ENCODE data around the gene KNDC1. TPM values are rescaled to one million over a fixed set of nuclear protein-coding genes. Genes with fewer than 3 reads are reported as not detected.

KNDC1 gene
- total RNA-seq, 1 donor from 2014 or later = 0.54 TPM

- Mint-ChIP-seq H3K4me3 (no peak overlapping the region), H3K27ac (no peak overlapping the region), H3K9me3 (peaks cover 11% of the 10 kb centered on the region), H3K4me1 (ENCODE audit: low read depth) (no peaks in the 10 kb centered on the region), H3K36me3 (ENCODE audit: low read depth) (no peaks in the 10 kb centered on the region), H3K27me3 (ENCODE audit: insufficient read depth) (no peaks in the 10 kb centered on the region)
- no peak for DNase-seq (ENCODE audit: low spot score)
- intact Hi-C loops (cut with micrococcal nuclease) = no loop called here
These were observed 42.9 kb upstream of the KNDC1 start for GRCh38 chr10:133117036-133117687.

DNA sequence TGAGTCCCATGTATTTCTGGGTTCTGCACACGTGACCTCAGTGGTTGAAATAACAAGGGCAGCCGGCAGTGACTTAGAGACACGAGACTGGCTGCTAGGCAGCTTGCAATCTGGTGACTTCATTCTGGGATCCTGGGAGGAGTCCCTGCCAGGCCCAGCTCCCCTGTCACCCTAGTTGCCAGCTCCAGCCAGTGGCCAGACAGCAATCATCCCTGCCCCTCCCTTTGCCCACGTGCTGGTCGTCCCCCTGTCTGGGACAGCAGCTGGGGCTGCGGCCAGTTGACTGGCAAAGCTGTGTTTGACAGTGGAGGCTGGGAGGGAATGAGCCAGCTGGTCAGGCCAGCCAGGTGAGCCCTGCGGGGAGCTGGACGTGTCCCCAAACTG lies 42.3 kb upstream of the KNDC1 start:
- no peak overlapping the region for H3K27ac Mint-ChIP-seq
- no peaks in the 10 kb centered on the region for H3K36me3 Mint-ChIP-seq (ENCODE audit: low read depth)
- H3K9me3 Mint-ChIP-seq = peaks cover 11% of the 10 kb centered on the region
- H3K4me1 Mint-ChIP-seq (ENCODE audit: low read depth) = no peaks in the 10 kb centered on the region
- DNase-seq (ENCODE audit: low spot score) = no peak
- H3K27me3 Mint-ChIP-seq (ENCODE audit: insufficient read depth) = no peaks in the 10 kb centered on the region
- intact Hi-C loops (cut with micrococcal nuclease) = no loop called here
- H3K4me3 Mint-ChIP-seq = no peak overlapping the region

DNA sequence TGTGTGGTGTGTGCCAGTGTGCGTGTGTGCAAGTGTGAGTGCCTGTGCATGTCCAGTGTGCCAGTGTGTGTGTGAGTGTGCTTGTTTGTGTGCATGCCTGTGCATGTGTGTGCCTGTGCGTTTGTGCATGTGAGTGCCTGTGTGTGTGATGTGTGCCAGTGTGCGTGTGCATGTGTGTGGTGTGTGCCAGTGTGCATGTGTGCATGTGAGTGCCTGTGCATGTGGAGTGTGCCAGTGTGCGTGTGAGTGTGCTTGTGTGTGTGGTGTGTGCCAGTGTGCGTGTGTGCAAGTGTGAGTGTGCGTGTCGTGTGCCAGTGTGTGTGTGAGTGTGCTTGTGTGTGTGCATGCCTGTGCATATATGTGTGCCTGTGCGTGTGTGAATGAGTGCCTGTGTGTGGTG lies 38.5 kb upstream of the KNDC1 start:
- H3K27ac Mint-ChIP-seq = no peak overlapping the region
- H3K4me3 Mint-ChIP-seq = no peak overlapping the region
- intact Hi-C loops (cut with micrococcal nuclease) = loop anchor here (10.0 kb wide), 1 partner anchor 287 kb away; no protein-coding TSS in a partner anchor
- peaks cover 6% of the 10 kb centered on the region for H3K27me3 Mint-ChIP-seq (ENCODE audit: insufficient read depth)
- no peaks in the 10 kb centered on the region for H3K4me1 Mint-ChIP-seq (ENCODE audit: low read depth)
- no peaks in the 10 kb centered on the region for H3K36me3 Mint-ChIP-seq (ENCODE audit: low read depth)
- H3K9me3 Mint-ChIP-seq = peaks cover 11% of the 10 kb centered on the region
- no peak for DNase-seq (ENCODE audit: low spot score)

GRCh38 chr10:133122171-133122935 lies 37.7 kb upstream of the KNDC1 start:
- intact Hi-C loops (cut with micrococcal nuclease) = loop anchor here (10.0 kb wide), 1 partner anchor 288 kb away; no protein-coding TSS in a partner anchor
- no peak overlapping the region for H3K27ac Mint-ChIP-seq
- H3K27me3 Mint-ChIP-seq (ENCODE audit: insufficient read depth) = peaks cover 6% of the 10 kb centered on the region
- no peaks in the 10 kb centered on the region for H3K4me1 Mint-ChIP-seq (ENCODE audit: low read depth)
- H3K9me3 Mint-ChIP-seq = peaks cover 11% of the 10 kb centered on the region
- no peaks in the 10 kb centered on the region for H3K36me3 Mint-ChIP-seq (ENCODE audit: low read depth)
- H3K4me3 Mint-ChIP-seq = no peak overlapping the region
- no peak for DNase-seq (ENCODE audit: low spot score)

- Mint-ChIP-seq H3K4me1 (ENCODE audit: low read depth) (no peaks in the 10 kb centered on the region), H3K27me3 (ENCODE audit: insufficient read depth) (peaks cover 6% of the 10 kb centered on the region), H3K36me3 (ENCODE audit: low read depth) (no peaks in the 10 kb centered on the region), H3K27ac (no peak overlapping the region), H3K9me3 (peaks cover 8% of the 10 kb centered on the region), H3K4me3 (no peak overlapping the region)
- intact Hi-C loops (cut with micrococcal nuclease) = loop anchor here (10.0 kb wide), 1 partner anchor 288 kb away; no protein-coding TSS in a partner anchor
- DNase-seq (ENCODE audit: low spot score) = no peak
These were observed 36.8 kb upstream of the KNDC1 start for GRCh38 chr10:133123050-133123745.

DNA sequence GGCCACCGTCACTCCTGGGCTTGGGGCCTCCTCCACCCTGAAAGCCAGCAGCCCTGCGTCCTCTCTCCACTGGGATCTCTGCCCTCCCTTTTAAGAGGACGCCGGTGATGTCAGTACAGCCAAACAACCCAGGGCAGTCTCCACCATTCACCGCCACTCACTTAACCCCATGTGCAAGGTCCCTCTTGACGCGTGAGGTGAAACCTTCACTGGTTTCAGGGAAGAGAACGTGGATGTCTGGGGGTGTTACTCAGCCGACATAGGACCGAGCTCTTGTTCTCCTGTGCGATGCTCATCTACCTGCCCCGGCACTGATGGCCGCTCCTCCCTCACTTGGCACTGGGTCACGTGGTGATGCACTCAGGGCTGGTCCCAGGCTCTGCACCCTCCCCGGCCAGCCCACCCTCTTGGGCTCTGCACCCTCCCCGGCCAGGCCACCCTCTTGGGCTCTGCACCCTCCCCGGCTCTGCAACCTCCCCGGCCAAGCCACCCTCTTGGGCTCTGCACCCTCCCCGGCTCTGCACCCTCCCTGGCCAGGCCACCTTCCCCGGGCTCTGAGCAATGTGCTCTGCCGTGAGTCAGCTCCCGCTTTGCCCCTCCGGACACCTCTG lies 36.2 kb upstream of the KNDC1 start:
- no peaks in the 10 kb centered on the region for H3K4me1 Mint-ChIP-seq (ENCODE audit: low read depth)
- H3K27me3 Mint-ChIP-seq (ENCODE audit: insufficient read depth) = peaks cover 6% of the 10 kb centered on the region
- H3K27ac Mint-ChIP-seq = no peak overlapping the region
- peaks cover 2% of the 10 kb centered on the region for H3K9me3 Mint-ChIP-seq
- no peak overlapping the region for H3K4me3 Mint-ChIP-seq
- no peaks in the 10 kb centered on the region for H3K36me3 Mint-ChIP-seq (ENCODE audit: low read depth)
- intact Hi-C loops (cut with micrococcal nuclease) = loop anchor here (2.0 to 10.0 kb wide), 2 partner anchors 183 to 289 kb away; no protein-coding TSS in a partner anchor
- DNase-seq (ENCODE audit: low spot score) = no peak

DNA sequence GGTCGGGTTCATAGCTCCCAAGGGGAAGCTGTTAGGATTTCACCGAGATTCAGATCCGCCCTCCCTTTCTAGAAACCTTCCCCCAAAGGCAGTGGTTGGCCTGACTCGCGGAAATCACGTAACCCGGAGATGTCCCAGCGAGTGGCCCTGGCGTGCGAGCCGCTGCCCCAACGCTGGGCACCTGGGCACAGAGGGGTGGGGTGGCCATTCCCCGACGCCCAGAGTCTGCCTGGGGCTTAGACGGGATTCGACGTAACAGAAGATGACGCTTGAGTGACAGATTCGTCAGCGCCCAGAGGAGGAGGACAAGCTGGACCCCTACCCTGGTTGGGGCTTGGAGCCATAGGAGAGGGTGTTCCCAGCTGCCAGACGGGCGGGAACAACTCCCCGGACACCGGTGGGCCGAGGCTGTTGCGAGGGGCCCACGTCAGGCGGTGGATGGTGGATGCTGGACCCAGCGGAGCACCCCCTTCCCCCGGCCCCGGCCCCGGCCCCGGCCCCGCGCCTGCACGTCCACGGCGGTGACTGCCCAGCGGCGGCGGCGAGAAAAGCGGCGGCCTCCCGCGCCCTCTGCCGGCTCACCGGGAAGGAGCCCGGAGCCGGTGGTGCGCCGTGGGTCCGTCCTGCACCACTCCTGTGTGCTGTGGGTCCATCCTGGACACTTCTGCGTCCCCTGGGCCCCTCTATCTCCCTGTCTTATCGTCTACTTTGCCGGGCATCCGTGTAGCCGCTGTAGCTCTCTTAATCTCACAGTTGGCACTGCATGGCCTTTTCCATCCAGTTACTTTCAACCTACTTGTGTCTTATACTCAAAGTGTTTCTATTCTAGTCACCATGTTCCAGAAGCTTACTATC lies 35.4 kb upstream of the KNDC1 start:
- Mint-ChIP-seq H3K4me1 (ENCODE audit: low read depth) (no peaks in the 10 kb centered on the region), H3K36me3 (ENCODE audit: low read depth) (no peaks in the 10 kb centered on the region), H3K27me3 (ENCODE audit: insufficient read depth) (peaks cover 6% of the 10 kb centered on the region), H3K27ac (no peak overlapping the region), H3K9me3 (no peaks in the 10 kb centered on the region), H3K4me3 (no peak overlapping the region)
- DNase-seq (ENCODE audit: low spot score) = no peak
- intact Hi-C loops (cut with micrococcal nuclease) = loop anchor here (2.0 to 10.0 kb wide), 2 partner anchors 184 to 290 kb away; no protein-coding TSS in a partner anchor

- intact Hi-C loops (cut with micrococcal nuclease) = loop anchor here (2.0 to 10.0 kb wide), 2 partner anchors 185 to 291 kb away; no protein-coding TSS in a partner anchor
- H3K27ac Mint-ChIP-seq = no peak overlapping the region
- no peaks in the 10 kb centered on the region for H3K36me3 Mint-ChIP-seq (ENCODE audit: low read depth)
- H3K4me1 Mint-ChIP-seq (ENCODE audit: low read depth) = no peaks in the 10 kb centered on the region
- H3K4me3 Mint-ChIP-seq = no peak overlapping the region
- no peak for DNase-seq (ENCODE audit: low spot score)
- peaks cover 6% of the 10 kb centered on the region for H3K27me3 Mint-ChIP-seq (ENCODE audit: insufficient read depth)
- H3K9me3 Mint-ChIP-seq = no peaks in the 10 kb centered on the region
These were observed 34.1 kb upstream of the KNDC1 start for GRCh38 chr10:133125901-133126300.

DNA sequence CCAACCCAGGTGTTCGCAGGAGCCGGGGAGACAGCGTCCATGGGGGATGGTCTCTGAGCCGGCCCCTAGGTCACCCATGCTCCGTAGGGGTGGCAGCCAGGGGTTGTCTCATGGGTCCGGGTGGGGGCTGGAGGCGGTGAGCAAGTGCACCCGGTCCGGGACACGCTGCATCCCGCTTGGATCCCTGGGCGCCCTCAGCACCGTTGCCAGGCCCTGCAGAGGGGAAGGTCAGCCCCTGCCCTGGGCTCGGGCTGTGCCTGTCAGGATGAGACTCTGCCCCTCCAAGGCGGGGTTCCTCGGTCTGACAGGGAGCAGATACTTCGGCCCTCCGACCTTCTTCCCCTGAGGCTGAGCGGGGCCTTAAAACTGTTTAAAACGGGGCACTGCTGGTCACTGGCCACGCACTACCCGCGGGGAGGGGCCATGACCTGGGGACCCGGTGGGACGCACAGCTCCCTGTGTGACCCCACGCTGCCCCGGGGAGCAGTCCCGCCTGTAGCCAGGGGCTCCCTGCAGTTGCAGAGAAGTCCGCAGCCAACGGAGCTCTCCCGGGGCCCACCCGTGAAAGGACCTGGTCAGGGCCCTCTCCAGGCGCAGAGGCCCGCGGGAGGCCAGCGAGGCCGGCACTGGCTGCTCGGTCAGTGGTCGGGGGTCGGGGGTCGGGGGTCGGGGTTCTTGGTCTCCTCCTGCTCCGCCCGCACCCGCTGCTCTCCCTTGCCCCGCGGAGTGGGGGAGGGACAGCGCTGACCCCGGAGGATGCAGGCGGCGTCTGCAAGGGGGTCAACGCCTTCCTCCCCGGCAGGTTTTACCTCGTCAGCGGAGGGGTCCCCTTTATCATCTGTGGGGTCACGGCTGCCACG lies 33.4 kb upstream of the KNDC1 start:
- Mint-ChIP-seq H3K4me3 (no peak overlapping the region), H3K9me3 (no peaks in the 10 kb centered on the region), H3K36me3 (ENCODE audit: low read depth) (no peaks in the 10 kb centered on the region), H3K4me1 (ENCODE audit: low read depth) (no peaks in the 10 kb centered on the region), H3K27ac (no peak overlapping the region), H3K27me3 (ENCODE audit: insufficient read depth) (peaks cover 6% of the 10 kb centered on the region)
- intact Hi-C loops (cut with micrococcal nuclease) = loop anchor here (10.0 kb wide), 1 partner anchor 292 kb away; no protein-coding TSS in a partner anchor
- DNase-seq (ENCODE audit: low spot score) = no peak

DNA sequence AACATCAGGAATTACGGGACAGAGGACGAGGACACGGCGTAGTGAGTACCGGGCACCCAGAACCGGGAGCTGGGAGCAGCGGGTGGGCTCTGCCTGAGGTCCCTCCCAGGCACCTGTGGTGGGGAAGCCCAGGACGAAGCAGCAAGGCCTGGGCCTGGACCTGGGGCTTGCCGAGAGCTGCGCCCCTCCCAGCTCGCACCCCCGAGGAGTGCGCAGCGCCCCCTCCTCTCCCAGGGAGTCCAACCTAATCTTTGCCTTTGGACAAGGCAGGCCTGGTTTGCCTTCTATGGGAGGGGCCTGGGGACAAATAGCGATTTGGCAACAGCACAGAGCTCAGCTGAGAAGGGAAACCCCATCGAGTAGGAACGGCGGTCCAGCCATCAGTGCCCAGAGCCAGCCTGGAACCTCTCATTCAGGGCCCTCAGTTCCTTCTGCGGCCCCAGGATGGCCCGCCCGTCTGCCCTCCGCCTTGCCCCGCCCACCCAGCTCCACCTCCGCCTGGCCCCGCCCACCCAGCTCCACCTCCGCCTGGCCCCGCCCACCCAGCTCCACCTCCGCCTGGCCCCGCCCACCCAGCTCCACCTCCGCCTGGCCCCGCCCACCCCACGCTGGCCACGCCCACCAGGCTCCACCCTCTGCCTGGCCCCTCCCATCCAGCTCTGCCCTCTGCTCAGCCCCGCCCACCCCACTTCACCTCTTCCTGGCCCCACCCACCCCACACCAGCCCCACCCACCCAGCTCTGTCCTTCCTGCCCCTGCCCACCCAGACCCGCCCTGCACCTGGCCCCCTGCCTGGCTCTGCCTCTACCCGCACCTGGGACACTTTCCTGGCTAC lies 32.5 kb upstream of the KNDC1 start:
- DNase-seq (ENCODE audit: low spot score) = no peak
- no peaks in the 10 kb centered on the region for H3K9me3 Mint-ChIP-seq
- H3K36me3 Mint-ChIP-seq (ENCODE audit: low read depth) = no peaks in the 10 kb centered on the region
- H3K27me3 Mint-ChIP-seq (ENCODE audit: insufficient read depth) = peaks cover 6% of the 10 kb centered on the region
- intact Hi-C loops (cut with micrococcal nuclease) = loop anchor here (10.0 kb wide), 1 partner anchor 293 kb away; no protein-coding TSS in a partner anchor
- H3K4me1 Mint-ChIP-seq (ENCODE audit: low read depth) = no peaks in the 10 kb centered on the region
- no peak overlapping the region for H3K4me3 Mint-ChIP-seq
- no peak overlapping the region for H3K27ac Mint-ChIP-seq

Measured in activated T-helper 1 cell treated with anti-CD3 and anti-CD28 coated beads, Interleukin-12 subunit alpha, Interleukin-12 subunit beta, Interleukin-2, Interleukin-4 antibody, amounts not matched to agents 30 ng/mL and 10 ng/mL and 1 ng/mL, durations not matched to agents 14 hours and 24 hours and 36 hours (primary cell).